GM23338 (cell line): ENCODE results near the gene MRPS12. TPM values are rescaled to one million over a fixed set of nuclear protein-coding genes. Genes with fewer than 3 reads are reported as not detected.

ENCODE experiments used
- ATAC-seq: fragments of 200-7000 bp; cut with Tn5 transposase; 3 replicates; pipeline ENCODE4 v1.9.1; 2020
- DNase-seq: peaks from one replicate; pipeline ENCODE4 v3.0.0-alpha.2; 2015; ENCODE audit warnings: low spot score
- H2AFZ ChIP-seq: fragments of 200-600 bp; sonication (generic); 2 replicates; pipeline ENCODE4 v1.8.0; 2016; ENCODE audit warnings: antibody characterized with exemption, mild to moderate bottlenecking, moderate library complexity
- H3F3A ChIP-seq: fragments of 200-600 bp; sonication (generic); replicated peaks from 2 replicates; pipeline ENCODE4 v1.8.0; 2017; ENCODE audit warnings: antibody characterized with exemption, mixed run types, low read depth
- H3K27ac ChIP-seq: fragments of 200-600 bp; sonication (generic); 2 replicates; pipeline ENCODE4 v1.6.1; 2016; ENCODE audit warnings: low read depth
- H3K27me3 ChIP-seq: fragments of 200-600 bp; sonication (generic); 2 replicates; pipeline ENCODE4 v1.8.0; 2016; ENCODE audit warnings: mild to moderate bottlenecking, mixed run types, moderate library complexity; ENCODE audit not compliant: insufficient read depth
- H3K36me3 ChIP-seq: fragments of 200-600 bp; sonication (generic); 2 replicates; pipeline ENCODE4 v1.8.0; 2016; ENCODE audit warnings: mild to moderate bottlenecking; ENCODE audit not compliant: insufficient read depth
- H3K4me1 ChIP-seq: fragments of 200-600 bp; sonication (generic); 2 replicates; pipeline ENCODE4 v1.8.0; 2016; ENCODE audit warnings: mild to moderate bottlenecking, moderate library complexity; ENCODE audit not compliant: insufficient read depth
- H3K4me2 ChIP-seq: fragments of 200-600 bp; sonication (generic); 2 replicates; pipeline ENCODE4 v1.7.1; 2017; ENCODE audit warnings: mixed run types
- H3K4me3 ChIP-seq: fragments of 200-600 bp; sonication (generic); 2 replicates; pipeline ENCODE4 v1.6.1; 2016; ENCODE audit warnings: mixed run types
- H3K79me2 ChIP-seq: fragments of 200-600 bp; sonication (generic); replicated peaks from 2 replicates; pipeline ENCODE4 v1.8.0; 2017; ENCODE audit warnings: mild to moderate bottlenecking; ENCODE audit not compliant: insufficient read depth
- H3K9me2 ChIP-seq: fragments of 200-600 bp; sonication (generic); 2 replicates; pipeline ENCODE4 v1.8.0; 2017; ENCODE audit not compliant: insufficient read depth
- H4K20me1 ChIP-seq: fragments of 200-600 bp; sonication (generic); replicated peaks from 2 replicates; pipeline ENCODE4 v1.8.0; 2017; ENCODE audit warnings: mild to moderate bottlenecking; ENCODE audit not compliant: insufficient read depth
- H3K27ac Mint-ChIP-seq: 2 replicates; pipeline ENCODE4 v1.8.0; 2020; ENCODE audit warnings: inconsistent platforms, mild to moderate bottlenecking, moderate library complexity, mixed read lengths
- H3K27me3 Mint-ChIP-seq: 3 replicates; pipeline ENCODE4 v1.8.0; 2022; ENCODE audit warnings: low read depth, mild to moderate bottlenecking, moderate library complexity, mixed read lengths, inconsistent platforms; ENCODE audit not compliant: insufficient read depth, poor library complexity
- H3K36me3 Mint-ChIP-seq: 3 replicates; pipeline ENCODE4 v1.8.0; 2021; ENCODE audit warnings: low read depth, mild to moderate bottlenecking, inconsistent platforms, moderate library complexity, mixed read lengths
- H3K4me1 Mint-ChIP-seq: 3 replicates; pipeline ENCODE4 v1.8.0; 2020; ENCODE audit warnings: mild to moderate bottlenecking, inconsistent platforms, mixed read lengths
- H3K4me3 Mint-ChIP-seq: 3 replicates; pipeline ENCODE4 v1.8.0; 2021; ENCODE audit warnings: moderate library complexity, mild to moderate bottlenecking, inconsistent platforms, mixed read lengths
- H3K9me3 Mint-ChIP-seq: 3 replicates; pipeline ENCODE4 v1.8.0; 2020; ENCODE audit warnings: moderate library complexity, mild to moderate bottlenecking, inconsistent platforms, mixed read lengths
- EZH2 ChIP-seq: fragments of 200-600 bp; sonication (generic); IDR thresholded peaks from one replicate; pipeline ENCODE4 v1.8.0; 2017; ENCODE audit warnings: antibody characterized with exemption, mild to moderate bottlenecking, low read depth; ENCODE audit not compliant: unreplicated experiment
- EZH2phosphoT487 ChIP-seq: fragments of 200-600 bp; sonication (generic); IDR thresholded peaks from one replicate; pipeline ENCODE4 v1.8.1; 2018; ENCODE audit warnings: antibody characterized with exemption; ENCODE audit not compliant: unreplicated experiment
- POLR2AphosphoS5 ChIP-seq: IDR thresholded peaks from 2 replicates; pipeline ENCODE4 v1.6.1; 2016; ENCODE audit warnings: antibody characterized with exemption, low read depth
- STAT1 ChIP-seq: IDR thresholded peaks from one replicate; pipeline ENCODE4 v1.6.1; 2016; ENCODE audit warnings: antibody characterized with exemption; ENCODE audit not compliant: unreplicated experiment
- ZNF462 ChIP-seq: fragments of 250-450 bp; sonication (Bioruptor Pico); IDR thresholded peaks from 2 replicates; pipeline ENCODE4 v1.5.0; 2020; ENCODE audit warnings: mild to moderate bottlenecking, moderate library complexity
- polyA plus RNA-seq: library from polyadenylated mRNA; unstranded; fragments of >200 nt; fragmentation: Nextera tagmentation; extraction: Ambion mirVana; gene quantifications from 2 replicates; pipeline ENCODE4 v1.2.1, GENCODE V29; 2016
- total RNA-seq: library from RNA; depleted of rRNA; stranded (reverse); fragments of >200 nt; shearing (Covaris generic); gene quantifications from 2 replicates; pipeline ENCODE4 v1.2.3, GENCODE V29; 2014
- TF ChIP-seq, protein P1 (sequence below), 2 experiments: fragments of 200-600 bp in 1 of 2; sonication (generic) in 1 of 2; conservative IDR thresholded peaks; 2 replicates each; pipeline versions ENCODE4 v1.5.1 to v1.6.1; 2016 to 2017; ENCODE audit warnings: antibody characterized with exemption in 2 of 2, low read depth in 2 of 2, mild to moderate bottlenecking in 2 of 2, moderate library complexity in 1 of 2
- TF ChIP-seq, protein P2 (sequence below): IDR thresholded peaks from one replicate; pipeline ENCODE4 v1.6.1; 2018; ENCODE audit warnings: antibody characterized with exemption; ENCODE audit not compliant: unreplicated experiment

Gene MRPS12
- total and polyA plus RNA-seq, 2 experiments from 2014 or later: 74.1 to 86.3 TPM

GRCh38 chr19:38898788-38899446 is 31.8 kb upstream of the MRPS12 start:
- peak; percentile 34 for DNase-seq
- peak overlapping the region; percentile 81 for H3K4me2 ChIP-seq
- peaks cover 14% of the 10 kb centered on the region for H3K4me1 ChIP-seq
- no peaks in the 10 kb centered on the region for H3F3A ChIP-seq
- H3K27ac Mint-ChIP-seq: no peak overlapping the region
- no peaks in the 10 kb centered on the region for H4K20me1 ChIP-seq
- peak overlapping the region; percentile 99 for H2AFZ ChIP-seq
- H3K79me2 ChIP-seq: peaks cover 23% of the 10 kb centered on the region
- H3K27me3 ChIP-seq: peaks cover 11% of the 10 kb centered on the region
- no peak overlapping the region for H3K27ac ChIP-seq
- peaks cover 12% of the 10 kb centered on the region for H3K4me1 Mint-ChIP-seq
- H3K36me3 ChIP-seq: no peaks in the 10 kb centered on the region
- no peaks in the 10 kb centered on the region for H3K9me2 ChIP-seq
- peaks cover 3% of the 10 kb centered on the region; the same call in 2 of the 3 replicates for H3K9me3 Mint-ChIP-seq
- peaks cover 3% of the 10 kb centered on the region; the same call in 2 of the 3 replicates for H3K36me3 Mint-ChIP-seq
- ATAC-seq: peak; percentile 7
- H3K4me3 ChIP-seq: peak overlapping the region; percentile 68
- no peak for TF ChIP-seq ZNF462 (CRISPR knock-in tag)
- no peak for TF ChIP-seq EZH2
- peak overlapping the region; percentile 87 for H3K4me3 Mint-ChIP-seq
- peaks cover 13% of the 10 kb centered on the region for H3K27me3 Mint-ChIP-seq

GRCh38 chr19:38899447-38900201 is 31.1 kb upstream of the MRPS12 start, which contains the start of the genes NFKBIB and SIRT2:
TSS of gene NFKBIB (plus strand) at chr19:38899969. CDS start at chr19:38900033, 64 bp downstream.
TSS of gene SIRT2 (minus strand) at chr19:38899618. CDS start at chr19:38899521, 97 bp downstream.
- Histone ChIP-seq H2AFZ (peak within 1 kb of the TSS; percentile 99), H3K9me2 (no peaks in the 10 kb centered on the region), H3F3A (no peaks in the 10 kb centered on the region), H3K4me3 (peak within 1 kb of the TSS; percentile 68), H3K36me3 (no peaks in the 10 kb centered on the region), H3K27ac (0 out of 2 replicates have a peak within 1 kb of the TSS, but pooled peaks have one; percentile 29), H3K27me3 (peaks cover 11% of the 10 kb centered on the region), H4K20me1 (no peaks in the 10 kb centered on the region), H3K4me1 (peaks cover 14% of the 10 kb centered on the region), H3K79me2 (peaks cover 23% of the 10 kb centered on the region), H3K4me2 (peak within 1 kb of the TSS; percentile 81)
- peak within 1 kb of the TSS; percentile 87 for H3K4me3 Mint-ChIP-seq
- ATAC-seq: peak; percentile 95
- peaks cover 13% of the 10 kb centered on the region for H3K27me3 Mint-ChIP-seq
- peaks cover 3% of the 10 kb centered on the region; the same call in 2 of the 3 replicates for H3K9me3 Mint-ChIP-seq
- DNase-seq: peak; percentile 100
- H3K27ac Mint-ChIP-seq: peak within 1 kb of the TSS; percentile 93
- H3K4me1 Mint-ChIP-seq: peaks cover 11% of the 10 kb centered on the region
- H3K36me3 Mint-ChIP-seq: peaks cover 3% of the 10 kb centered on the region; the same call in 2 of the 3 replicates
- TF ChIP-seq POLR2AphosphoS5 (peak; percentile 46; the same call in 1 of the 2 replicates), EZH2 (no peak), STAT1 (no peak), EZH2phosphoT487 (no peak)
- TF ChIP-seq, protein P1, sequence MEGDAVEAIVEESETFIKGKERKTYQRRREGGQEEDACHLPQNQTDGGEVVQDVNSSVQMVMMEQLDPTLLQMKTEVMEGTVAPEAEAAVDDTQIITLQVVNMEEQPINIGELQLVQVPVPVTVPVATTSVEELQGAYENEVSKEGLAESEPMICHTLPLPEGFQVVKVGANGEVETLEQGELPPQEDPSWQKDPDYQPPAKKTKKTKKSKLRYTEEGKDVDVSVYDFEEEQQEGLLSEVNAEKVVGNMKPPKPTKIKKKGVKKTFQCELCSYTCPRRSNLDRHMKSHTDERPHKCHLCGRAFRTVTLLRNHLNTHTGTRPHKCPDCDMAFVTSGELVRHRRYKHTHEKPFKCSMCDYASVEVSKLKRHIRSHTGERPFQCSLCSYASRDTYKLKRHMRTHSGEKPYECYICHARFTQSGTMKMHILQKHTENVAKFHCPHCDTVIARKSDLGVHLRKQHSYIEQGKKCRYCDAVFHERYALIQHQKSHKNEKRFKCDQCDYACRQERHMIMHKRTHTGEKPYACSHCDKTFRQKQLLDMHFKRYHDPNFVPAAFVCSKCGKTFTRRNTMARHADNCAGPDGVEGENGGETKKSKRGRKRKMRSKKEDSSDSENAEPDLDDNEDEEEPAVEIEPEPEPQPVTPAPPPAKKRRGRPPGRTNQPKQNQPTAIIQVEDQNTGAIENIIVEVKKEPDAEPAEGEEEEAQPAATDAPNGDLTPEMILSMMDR (conservative IDR thresholded peaks at IDR 0.05; ENCODE audit: low read depth in 2 of 2): no peak
- TF ChIP-seq, protein P2, sequence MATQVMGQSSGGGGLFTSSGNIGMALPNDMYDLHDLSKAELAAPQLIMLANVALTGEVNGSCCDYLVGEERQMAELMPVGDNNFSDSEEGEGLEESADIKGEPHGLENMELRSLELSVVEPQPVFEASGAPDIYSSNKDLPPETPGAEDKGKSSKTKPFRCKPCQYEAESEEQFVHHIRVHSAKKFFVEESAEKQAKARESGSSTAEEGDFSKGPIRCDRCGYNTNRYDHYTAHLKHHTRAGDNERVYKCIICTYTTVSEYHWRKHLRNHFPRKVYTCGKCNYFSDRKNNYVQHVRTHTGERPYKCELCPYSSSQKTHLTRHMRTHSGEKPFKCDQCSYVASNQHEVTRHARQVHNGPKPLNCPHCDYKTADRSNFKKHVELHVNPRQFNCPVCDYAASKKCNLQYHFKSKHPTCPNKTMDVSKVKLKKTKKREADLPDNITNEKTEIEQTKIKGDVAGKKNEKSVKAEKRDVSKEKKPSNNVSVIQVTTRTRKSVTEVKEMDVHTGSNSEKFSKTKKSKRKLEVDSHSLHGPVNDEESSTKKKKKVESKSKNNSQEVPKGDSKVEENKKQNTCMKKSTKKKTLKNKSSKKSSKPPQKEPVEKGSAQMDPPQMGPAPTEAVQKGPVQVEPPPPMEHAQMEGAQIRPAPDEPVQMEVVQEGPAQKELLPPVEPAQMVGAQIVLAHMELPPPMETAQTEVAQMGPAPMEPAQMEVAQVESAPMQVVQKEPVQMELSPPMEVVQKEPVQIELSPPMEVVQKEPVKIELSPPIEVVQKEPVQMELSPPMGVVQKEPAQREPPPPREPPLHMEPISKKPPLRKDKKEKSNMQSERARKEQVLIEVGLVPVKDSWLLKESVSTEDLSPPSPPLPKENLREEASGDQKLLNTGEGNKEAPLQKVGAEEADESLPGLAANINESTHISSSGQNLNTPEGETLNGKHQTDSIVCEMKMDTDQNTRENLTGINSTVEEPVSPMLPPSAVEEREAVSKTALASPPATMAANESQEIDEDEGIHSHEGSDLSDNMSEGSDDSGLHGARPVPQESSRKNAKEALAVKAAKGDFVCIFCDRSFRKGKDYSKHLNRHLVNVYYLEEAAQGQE: no peak
